ENCODE results near the gene TPRKB.
"Not testable (repeated sequence)": the region's sequence is repeated elsewhere in the genome, so short reads cannot be mapped to it uniquely, and the experiment has no call there.

TPRKB gene

DNA sequence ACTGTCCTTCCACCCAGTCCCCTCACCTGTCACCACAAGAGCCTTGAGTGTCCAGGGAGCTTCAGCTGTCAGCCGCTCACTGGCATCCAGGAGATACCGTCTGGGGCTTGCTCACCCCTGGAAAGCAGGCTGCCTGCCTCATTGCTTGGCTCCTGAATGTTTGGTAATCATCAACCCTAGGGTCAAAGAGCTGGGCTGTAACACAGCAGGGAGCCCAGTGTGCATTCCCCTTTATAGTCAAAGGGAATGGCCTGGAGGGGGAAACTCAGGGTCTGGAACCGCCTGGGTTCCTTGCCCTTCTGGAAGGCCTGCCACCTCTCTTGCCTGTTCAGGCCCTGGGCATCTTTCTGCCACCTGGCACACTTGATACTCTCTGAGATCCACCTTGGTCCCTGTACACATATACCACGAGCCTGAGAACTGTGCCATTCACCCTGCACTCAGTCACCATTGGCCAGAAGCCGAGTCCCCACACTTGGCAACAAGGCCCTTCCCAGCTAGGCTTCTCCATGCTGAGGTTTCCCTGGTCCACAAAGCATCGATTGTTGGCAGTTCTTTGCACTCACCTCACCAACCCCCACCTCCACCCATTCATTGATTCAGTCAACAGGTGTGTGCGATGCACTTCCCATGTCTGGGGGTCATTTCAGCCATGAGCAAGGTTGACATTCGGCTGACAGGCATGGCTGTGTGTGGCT, 35.0 kb downstream of the TPRKB start:
- H3K4me3 ChIP-seq (ENCODE audit: low read length), result no peak overlapping the region
- H3K4me2 ChIP-seq (ENCODE audit: low read depth, low read length), result no peak overlapping the region
- no peaks in the 10 kb centered on the region for H4K20me1 ChIP-seq (ENCODE audit: insufficient read depth, low read length)
- H3K9ac ChIP-seq (ENCODE audit: low read length), result no peak overlapping the region
- no peak overlapping the region for H3K27ac ChIP-seq (ENCODE audit: low read length)
- no peaks in the 10 kb centered on the region for H3K4me1 ChIP-seq (ENCODE audit: low read length)
- no peaks in the 10 kb centered on the region for H3K9me3 ChIP-seq (replicated peaks; ENCODE audit: insufficient read depth, low read length)
- H2AFZ ChIP-seq (ENCODE audit: low read length), result no peak overlapping the region
- H3K9me2 ChIP-seq (replicated peaks; ENCODE audit: insufficient read depth, low read length), result no peaks in the 10 kb centered on the region
- TF ChIP-seq EZH2 (optimal IDR thresholded peaks at IDR 0.05; ENCODE audit: low read depth, low read length) (no peak), EZH2phosphoT487 (IDR thresholded peaks at IDR 0.05; ENCODE audit: low read length) (no peak)
- TF ChIP-seq, protein P1, sequence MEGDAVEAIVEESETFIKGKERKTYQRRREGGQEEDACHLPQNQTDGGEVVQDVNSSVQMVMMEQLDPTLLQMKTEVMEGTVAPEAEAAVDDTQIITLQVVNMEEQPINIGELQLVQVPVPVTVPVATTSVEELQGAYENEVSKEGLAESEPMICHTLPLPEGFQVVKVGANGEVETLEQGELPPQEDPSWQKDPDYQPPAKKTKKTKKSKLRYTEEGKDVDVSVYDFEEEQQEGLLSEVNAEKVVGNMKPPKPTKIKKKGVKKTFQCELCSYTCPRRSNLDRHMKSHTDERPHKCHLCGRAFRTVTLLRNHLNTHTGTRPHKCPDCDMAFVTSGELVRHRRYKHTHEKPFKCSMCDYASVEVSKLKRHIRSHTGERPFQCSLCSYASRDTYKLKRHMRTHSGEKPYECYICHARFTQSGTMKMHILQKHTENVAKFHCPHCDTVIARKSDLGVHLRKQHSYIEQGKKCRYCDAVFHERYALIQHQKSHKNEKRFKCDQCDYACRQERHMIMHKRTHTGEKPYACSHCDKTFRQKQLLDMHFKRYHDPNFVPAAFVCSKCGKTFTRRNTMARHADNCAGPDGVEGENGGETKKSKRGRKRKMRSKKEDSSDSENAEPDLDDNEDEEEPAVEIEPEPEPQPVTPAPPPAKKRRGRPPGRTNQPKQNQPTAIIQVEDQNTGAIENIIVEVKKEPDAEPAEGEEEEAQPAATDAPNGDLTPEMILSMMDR (IDR thresholded peaks at IDR 0.05; ENCODE audit: low read length), result no peak
- no peak for DNase-seq
- no peaks in the 10 kb centered on the region for H3K79me2 ChIP-seq (ENCODE audit: low read length)
- H3K27me3 ChIP-seq (replicated peaks; ENCODE audit: insufficient read depth, low read length), result no peaks in the 10 kb centered on the region
- no peaks in the 10 kb centered on the region for H3K36me3 ChIP-seq (replicated peaks; ENCODE audit: insufficient read depth, low read length)
- H3F3A ChIP-seq (ENCODE audit: insufficient read depth, low read length), result no peaks in the 10 kb centered on the region

DNA sequence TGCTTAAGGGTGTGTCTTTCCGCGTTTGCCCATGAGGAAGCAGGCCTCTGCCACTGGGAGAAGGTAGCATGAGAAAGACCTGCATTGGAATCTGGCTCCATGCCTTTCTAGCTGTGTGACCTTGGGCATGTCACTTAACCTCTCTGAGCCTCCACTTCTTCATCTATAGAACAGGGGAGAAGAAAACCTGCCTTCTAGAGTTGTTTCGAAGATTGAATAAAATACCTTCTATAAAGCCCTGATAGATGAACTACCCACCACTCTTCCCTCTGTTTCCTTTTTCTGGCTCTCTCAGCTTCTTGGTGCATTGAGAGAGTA, 35.7 kb downstream of the TPRKB start:
- not testable (repeated sequence) for H3K4me3 ChIP-seq (ENCODE audit: low read length); H3K9me3 ChIP-seq (replicated peaks; ENCODE audit: insufficient read depth, low read length); H3F3A ChIP-seq (ENCODE audit: insufficient read depth, low read length); H3K4me1 ChIP-seq (ENCODE audit: low read length); DNase-seq; H3K9ac ChIP-seq (ENCODE audit: low read length); H4K20me1 ChIP-seq (ENCODE audit: insufficient read depth, low read length); H3K36me3 ChIP-seq (replicated peaks; ENCODE audit: insufficient read depth, low read length); H3K9me2 ChIP-seq (replicated peaks; ENCODE audit: insufficient read depth, low read length); H3K4me2 ChIP-seq (ENCODE audit: low read depth, low read length); H3K79me2 ChIP-seq (ENCODE audit: low read length); H2AFZ ChIP-seq (ENCODE audit: low read length); H3K27me3 ChIP-seq (replicated peaks; ENCODE audit: insufficient read depth, low read length); H3K27ac ChIP-seq (ENCODE audit: low read length)

DNA sequence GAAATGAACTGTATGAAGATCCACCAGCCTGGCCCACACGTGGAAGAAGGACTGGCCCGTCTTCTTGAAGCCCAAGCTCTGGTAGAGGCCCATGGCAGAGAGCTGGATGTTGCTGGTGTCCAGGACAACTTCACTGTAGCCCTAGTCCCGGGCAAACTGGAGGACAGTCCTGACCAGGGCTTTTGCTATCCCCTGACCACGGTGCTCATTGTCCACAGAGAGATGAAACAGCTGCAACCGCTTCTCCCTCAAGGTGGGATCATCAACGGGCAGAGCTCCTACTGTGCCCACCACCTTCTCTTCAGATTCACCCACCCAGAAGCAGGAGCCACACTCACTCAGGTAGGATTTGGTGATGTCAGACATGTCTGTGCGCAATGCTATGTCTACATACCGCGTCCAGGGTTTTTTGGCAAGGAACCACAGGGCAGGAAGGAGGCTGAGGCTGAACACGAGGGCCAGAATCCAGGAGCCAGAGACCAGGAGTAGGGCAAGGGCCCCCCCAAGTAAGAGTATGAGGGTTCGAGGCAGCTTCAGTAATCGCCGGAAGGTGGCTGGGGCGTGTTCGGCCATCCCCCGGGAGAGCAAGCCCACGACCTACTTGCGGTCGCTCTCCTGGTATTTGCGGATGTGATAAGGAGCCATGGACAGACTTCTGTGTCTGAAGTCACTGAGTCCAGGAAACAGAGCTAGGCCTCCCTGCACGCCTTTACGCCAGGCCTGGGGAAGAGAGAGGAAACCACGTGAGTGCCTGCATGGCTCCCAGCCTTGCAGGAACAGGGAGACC, 36.3 kb downstream of the TPRKB start:
- Histone ChIP-seq H3K4me2 (ENCODE audit: low read depth, low read length) (no peak overlapping the region), H3K4me1 (ENCODE audit: low read length) (no peaks in the 10 kb centered on the region), H3K27me3 (replicated peaks; ENCODE audit: insufficient read depth, low read length) (no peaks in the 10 kb centered on the region), H3K27ac (ENCODE audit: low read length) (no peak overlapping the region), H3K9me2 (replicated peaks; ENCODE audit: insufficient read depth, low read length) (no peaks in the 10 kb centered on the region), H3K4me3 (ENCODE audit: low read length) (no peak overlapping the region), H4K20me1 (ENCODE audit: insufficient read depth, low read length) (no peaks in the 10 kb centered on the region), H3K9ac (ENCODE audit: low read length) (no peak overlapping the region), H3F3A (ENCODE audit: insufficient read depth, low read length) (no peaks in the 10 kb centered on the region), H2AFZ (ENCODE audit: low read length) (no peak overlapping the region), H3K79me2 (ENCODE audit: low read length) (no peaks in the 10 kb centered on the region), H3K9me3 (replicated peaks; ENCODE audit: insufficient read depth, low read length) (no peaks in the 10 kb centered on the region), H3K36me3 (replicated peaks; ENCODE audit: insufficient read depth, low read length) (no peaks in the 10 kb centered on the region)
- DNase-seq, result no peak
- TF ChIP-seq EZH2phosphoT487 (IDR thresholded peaks at IDR 0.05; ENCODE audit: low read length) (no peak), EZH2 (optimal IDR thresholded peaks at IDR 0.05; ENCODE audit: low read depth, low read length) (no peak)
- TF ChIP-seq, protein P1 (IDR thresholded peaks at IDR 0.05; ENCODE audit: low read length), result no peak

DNA sequence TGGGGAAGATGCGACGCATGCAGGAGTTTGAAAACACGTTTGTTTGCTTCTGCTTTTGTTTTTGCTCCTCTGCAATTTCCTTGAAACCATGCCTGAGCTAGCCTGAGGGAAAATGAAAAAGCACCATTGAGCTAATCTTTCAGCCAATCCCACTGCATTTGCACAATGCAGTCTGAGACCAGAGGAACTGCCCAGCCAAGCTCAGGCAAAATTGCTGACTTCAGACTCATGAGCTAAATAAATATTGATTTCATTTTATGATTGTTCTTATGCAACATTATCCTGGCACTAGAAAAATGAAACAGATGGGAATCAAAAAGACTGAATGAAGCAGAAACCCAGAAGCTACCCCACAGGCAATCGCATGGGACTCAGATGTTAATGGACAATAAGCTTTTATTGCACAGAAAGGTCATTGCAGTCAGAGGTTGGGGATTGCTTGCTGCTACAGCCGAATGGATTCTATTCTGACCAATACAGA, 37.0 kb downstream of the TPRKB start:
- Histone ChIP-seq H3K27ac (ENCODE audit: low read length) (no peak overlapping the region), H3K4me3 (ENCODE audit: low read length) (no peak overlapping the region), H3K79me2 (ENCODE audit: low read length) (no peaks in the 10 kb centered on the region), H3K9ac (ENCODE audit: low read length) (no peak overlapping the region), H3K4me2 (ENCODE audit: low read depth, low read length) (no peak overlapping the region), H3K9me3 (replicated peaks; ENCODE audit: insufficient read depth, low read length) (no peaks in the 10 kb centered on the region), H3K4me1 (ENCODE audit: low read length) (no peaks in the 10 kb centered on the region), H3K27me3 (replicated peaks; ENCODE audit: insufficient read depth, low read length) (no peaks in the 10 kb centered on the region), H3F3A (ENCODE audit: insufficient read depth, low read length) (no peaks in the 10 kb centered on the region), H3K9me2 (replicated peaks; ENCODE audit: insufficient read depth, low read length) (no peaks in the 10 kb centered on the region), H3K36me3 (replicated peaks; ENCODE audit: insufficient read depth, low read length) (no peaks in the 10 kb centered on the region), H2AFZ (ENCODE audit: low read length) (no peak overlapping the region), H4K20me1 (ENCODE audit: insufficient read depth, low read length) (no peaks in the 10 kb centered on the region)
- DNase-seq, result no peak
- TF ChIP-seq EZH2phosphoT487 (IDR thresholded peaks at IDR 0.05; ENCODE audit: low read length), result no peak
- TF ChIP-seq, protein P1 (IDR thresholded peaks at IDR 0.05; ENCODE audit: low read length), result no peak
- no peak for TF ChIP-seq EZH2 (optimal IDR thresholded peaks at IDR 0.05; ENCODE audit: low read depth, low read length)
